Fibroblast of skin of right biceps (primary cell): ENCODE results near the gene ZBTB1.

ENCODE experiments used
- DNase-seq: peaks from one replicate; pipeline ENCODE4 v3.0.0-alpha.2; 2013

The ZBTB1 gene

GRCh38 chr14:64504310-64504896 lies at the start of gene ZBTB1:
ZBTB1 (plus strand) TSS chr14:64504770; CDS start chr14:64521505, 16,735 bp downstream.
- DNase-seq, result peak; percentile 90

DNA sequence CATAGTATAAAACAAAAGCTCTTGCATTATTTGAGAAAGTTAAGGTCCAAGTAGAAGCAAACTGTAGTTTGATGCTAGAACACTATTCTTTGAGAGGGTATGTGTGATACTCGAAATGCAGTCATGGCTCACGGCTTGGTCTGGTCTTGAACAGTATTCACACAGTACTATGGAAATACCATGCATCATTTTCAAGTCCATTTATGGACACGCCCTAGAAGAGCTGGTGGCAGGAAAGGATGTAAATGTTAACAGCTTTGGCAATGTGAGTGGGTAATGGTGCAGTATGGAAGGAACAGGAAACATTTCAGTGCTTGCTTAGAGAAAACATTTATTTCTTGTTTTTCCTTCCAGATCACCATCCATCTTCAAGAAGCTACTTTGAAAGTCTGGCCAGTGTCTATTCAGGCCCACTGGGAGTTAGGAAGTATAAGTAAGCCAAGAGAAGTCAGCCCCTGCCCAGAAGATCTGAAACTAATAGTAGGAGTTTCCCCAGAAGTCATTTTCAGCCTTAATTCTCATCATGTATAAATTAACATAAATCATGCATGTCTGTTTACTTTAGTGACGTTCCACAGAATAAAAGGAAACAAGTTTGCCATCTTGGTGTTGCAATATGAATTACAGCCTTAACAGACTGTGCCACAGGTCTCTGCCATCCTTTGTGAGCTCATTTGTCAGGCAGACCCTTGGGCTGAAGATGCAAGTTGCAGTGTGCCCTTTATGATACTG lies 45.0 kb upstream of the ZBTB1 start:
- DNase-seq, result no peak

DNA sequence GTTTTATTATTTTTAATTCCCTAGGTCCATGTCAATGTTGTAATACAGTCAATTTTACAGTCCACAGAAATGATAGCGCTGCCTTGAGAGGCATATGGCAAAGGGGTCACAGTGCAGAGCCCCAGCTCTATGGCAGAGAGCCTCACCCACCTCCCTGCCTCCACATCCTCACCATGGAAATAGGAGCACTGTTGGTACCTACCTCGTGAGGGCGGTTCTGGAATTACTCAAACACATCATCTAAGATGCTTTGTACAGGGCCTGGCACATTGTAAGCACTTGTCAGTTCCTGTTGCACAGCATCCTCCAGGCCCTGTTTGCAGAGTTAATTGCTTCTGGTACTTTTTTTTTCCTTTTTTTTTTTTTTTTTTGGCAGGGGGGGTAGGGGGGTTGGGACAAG lies 43.3 kb upstream of the ZBTB1 start:
- DNase-seq, result no peak

- DNase-seq, result no peak
These were observed 41.4 kb upstream of the ZBTB1 start for GRCh38 chr14:64463195-64463594.

GRCh38 chr14:64463873-64464272 lies 40.7 kb upstream of the ZBTB1 start:
- DNase-seq, result no peak

DNA sequence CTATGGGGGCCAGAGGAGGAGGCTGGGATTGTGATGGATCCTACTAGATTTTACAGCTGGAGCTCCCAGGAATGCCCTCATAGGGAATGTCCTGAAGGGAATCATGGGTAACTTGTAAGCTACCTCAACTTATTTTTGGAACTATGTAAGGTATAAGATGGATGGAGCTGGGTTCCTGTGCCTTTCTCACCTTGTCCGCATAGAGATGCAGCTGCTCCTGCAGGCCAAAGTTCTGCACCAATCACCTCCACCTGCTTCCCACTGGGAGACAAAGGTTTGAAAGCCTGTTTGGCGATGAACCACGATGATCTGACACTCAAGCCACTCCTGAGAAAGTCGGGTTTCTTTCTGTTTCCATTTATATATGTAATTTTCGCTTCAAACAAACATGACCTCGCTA lies 39.9 kb upstream of the ZBTB1 start:
- no peak for DNase-seq

DNA sequence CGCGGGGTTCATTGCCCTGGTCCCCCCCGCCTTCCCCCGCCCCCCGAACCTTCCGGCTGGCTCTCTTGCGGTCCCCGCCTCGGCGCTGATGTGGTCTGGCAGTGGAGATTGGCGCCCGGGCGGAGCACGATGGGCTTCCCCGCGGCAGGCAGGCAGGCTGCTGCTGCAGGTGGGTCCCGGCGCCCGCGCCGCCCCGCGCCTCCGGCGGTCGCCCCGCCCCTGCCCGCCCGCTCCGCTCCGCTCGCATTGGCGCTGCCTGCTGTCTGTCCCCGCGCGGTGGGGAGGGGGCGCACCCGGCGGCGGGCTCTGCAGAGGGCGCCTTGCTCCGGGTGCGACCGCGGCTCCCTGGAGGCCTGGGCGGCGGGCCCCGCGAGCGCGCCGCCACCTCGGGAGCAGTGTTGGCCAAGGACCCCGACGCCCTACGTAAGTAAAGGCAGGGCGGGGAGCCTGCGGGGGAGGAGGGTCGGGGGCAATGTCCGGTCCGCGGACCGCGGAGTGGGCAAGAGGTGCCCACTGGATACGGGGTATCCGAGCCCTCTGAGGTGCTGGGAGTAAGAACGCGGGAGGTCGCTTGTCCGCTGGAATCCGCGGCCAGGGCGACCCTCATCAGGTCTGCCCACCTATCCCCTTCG lies 39.3 kb upstream of the ZBTB1 start, which contains the start of gene AKAP5:
Gene AKAP5 (plus strand): TSS at position 309 of the 632 bp plus-strand sequence. CDS start 2,896 bp downstream, outside the sequence.
- peak; percentile 47 for DNase-seq

DNA sequence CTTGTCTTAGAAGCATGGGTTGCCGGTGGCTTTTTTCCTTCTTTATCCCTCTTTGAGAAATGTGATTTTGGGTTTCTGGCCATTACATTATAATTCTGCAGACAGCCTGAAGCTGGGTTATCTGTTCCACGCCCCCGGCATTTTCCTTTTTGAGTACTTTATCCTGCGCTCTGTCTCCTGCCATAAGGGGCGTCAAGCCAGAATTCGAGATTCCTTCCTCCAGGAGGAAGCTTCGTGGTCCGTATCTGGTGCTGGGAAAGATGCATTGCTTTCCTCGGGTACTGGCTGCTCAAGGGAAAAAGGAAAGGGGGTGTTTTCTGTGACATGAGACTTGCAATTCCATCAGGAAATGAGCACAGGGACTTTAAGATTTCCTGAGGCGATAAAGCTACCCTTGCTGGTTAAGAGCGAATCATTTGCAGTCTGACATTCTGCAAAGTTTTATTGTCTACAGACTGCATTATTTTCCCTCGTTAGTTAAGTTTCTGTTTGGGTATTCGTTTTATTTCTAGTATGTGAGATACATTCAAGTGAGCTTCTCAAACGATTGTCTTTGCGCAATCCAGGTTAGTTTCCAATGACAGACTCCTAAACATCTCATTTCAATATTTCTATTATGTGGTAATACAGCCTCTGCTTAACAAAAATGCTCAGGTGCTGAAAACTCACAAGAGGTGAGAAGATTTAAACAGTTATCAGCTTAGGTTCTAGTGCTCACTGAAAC lies 38.6 kb upstream of the ZBTB1 start:
- DNase-seq, result peak; percentile 65

DNA sequence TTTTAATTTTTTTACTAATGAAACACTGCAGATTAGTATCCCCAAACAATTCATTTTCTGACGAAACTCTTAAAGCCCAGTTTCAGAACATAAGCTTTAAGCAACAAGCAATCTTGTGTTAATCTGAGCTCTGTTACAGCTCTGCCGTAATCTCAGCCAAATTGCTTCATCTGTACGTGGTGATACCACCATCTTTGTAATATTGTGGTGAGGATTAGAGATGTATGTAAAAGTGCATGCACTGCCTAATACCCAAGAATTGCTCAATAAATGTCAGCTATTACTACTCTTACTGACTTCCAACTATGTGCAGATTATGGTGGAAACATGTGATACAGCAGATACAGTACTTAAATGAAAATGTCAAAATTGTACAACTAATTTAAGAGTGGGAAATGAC lies 37.5 kb upstream of the ZBTB1 start:
- DNase-seq, result no peak

DNA sequence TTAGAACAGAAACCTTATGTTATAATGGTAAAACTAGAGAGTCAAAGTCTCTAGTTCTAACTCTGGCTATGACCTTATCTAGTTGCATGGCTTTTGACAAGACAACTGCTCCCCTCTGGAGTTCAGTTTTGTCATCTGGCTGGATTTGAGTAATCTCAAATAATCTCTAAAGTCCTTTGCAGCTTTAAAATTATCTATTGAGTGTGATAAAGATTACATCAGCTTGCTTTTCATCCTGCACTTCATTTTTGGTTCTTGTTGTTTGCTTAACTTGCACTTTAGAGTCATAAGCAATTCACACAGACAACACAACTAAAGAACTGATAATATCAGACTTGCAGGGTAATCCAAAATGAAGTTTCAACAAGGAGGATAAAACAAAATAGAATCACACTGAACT lies 37.0 kb upstream of the ZBTB1 start:
- no peak for DNase-seq

DNA sequence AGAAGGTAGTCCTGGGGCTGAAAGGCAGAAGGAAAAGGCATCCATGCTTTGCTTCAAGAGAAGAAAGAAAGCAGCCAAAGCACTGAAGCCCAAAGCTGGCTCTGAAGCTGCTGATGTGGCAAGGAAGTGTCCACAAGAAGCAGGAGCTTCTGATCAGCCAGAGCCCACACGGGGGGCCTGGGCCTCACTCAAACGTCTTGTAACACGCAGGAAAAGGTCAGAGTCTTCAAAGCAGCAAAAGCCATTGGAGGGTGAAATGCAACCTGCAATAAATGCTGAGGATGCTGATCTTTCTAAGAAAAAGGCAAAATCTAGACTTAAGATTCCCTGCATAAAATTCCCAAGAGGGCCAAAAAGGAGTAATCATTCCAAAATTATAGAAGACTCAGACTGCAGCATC lies 36.1 kb upstream of the ZBTB1 start:
- DNase-seq, result no peak

- no peak for DNase-seq
These were observed 30.5 kb upstream of the ZBTB1 start for GRCh38 chr14:64474041-64474440.

DNA sequence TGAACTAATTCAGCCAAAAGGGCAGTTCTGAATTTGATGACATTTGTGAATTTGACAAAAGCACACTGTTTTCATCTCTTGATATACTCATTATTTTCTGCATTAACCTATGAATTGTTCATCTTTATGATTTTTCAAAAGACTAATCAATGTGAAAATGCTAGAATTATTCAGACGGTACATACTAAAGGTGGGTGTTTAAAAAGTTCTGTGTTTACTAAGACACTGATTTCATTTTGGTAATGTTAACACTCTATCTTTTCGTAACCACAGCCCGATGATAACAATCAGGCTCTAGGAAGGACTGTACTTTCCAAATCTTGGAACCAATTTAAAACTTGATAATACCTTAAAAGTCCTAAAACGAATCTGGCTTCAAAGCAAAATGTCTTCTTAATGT lies 29.9 kb upstream of the ZBTB1 start:
- no peak for DNase-seq

GRCh38 chr14:64475585-64476273 lies 28.8 kb upstream of the ZBTB1 start:
- no peak for DNase-seq

GRCh38 chr14:64476438-64476837 lies 28.1 kb upstream of the ZBTB1 start:
- no peak for DNase-seq

DNA sequence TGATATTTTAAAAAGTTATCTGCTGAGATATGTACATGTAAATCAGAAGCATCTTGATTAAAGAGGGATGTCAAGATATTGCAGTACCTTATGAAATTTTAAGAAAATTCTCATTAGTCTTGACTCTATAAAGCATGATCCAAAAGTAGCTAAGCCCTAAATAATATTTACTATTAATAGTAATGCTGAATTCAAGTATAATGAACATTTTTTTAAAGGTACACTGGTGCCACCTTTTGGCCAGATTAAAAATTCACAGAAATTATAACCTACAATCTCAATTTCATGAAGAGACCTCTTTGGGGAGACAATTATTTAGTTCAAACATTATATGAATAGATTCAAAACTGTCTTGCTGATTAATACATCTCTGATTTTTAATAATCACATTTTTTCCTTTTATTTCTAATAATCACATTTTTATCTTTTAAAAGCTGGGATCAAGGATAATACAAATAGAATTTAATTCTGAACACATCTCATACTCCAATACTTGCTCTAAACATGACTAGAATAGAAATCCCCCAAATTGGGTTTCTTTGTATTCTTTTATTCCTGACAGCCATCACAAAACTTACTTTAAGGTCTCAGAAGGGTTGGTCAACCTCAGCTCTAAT lies 25.8 kb upstream of the ZBTB1 start:
- peak; percentile 36 for DNase-seq

GRCh38 chr14:64488590-64489099 lies 15.9 kb upstream of the ZBTB1 start:
- no peak for DNase-seq

- DNase-seq, result no peak
These were observed 12.9 kb upstream of the ZBTB1 start for GRCh38 chr14:64491637-64492036.

- no peak for DNase-seq
These were observed 11.1 kb upstream of the ZBTB1 start for GRCh38 chr14:64493455-64493854.

GRCh38 chr14:64495252-64495651 lies 9.3 kb upstream of the ZBTB1 start:
- DNase-seq, result no peak

DNA sequence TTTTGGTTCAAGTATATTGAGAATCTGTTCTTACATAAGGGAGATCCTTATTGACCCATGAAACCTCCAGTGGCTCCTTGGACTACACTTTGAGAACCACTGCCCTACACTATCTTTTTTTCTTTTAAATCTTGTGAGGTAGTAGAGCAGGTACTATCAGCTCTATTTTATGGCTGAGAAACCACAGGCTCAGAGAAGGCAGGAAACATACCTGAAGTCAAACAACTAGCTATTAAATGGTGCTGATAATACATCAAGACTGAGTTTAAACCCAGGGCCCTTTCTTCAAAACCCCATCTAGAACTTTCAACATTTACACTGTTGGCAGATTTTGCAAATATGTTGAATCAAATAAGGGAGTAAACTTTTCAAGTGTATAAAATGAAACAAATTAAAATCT lies 7.8 kb upstream of the ZBTB1 start:
- DNase-seq, result no peak

DNA sequence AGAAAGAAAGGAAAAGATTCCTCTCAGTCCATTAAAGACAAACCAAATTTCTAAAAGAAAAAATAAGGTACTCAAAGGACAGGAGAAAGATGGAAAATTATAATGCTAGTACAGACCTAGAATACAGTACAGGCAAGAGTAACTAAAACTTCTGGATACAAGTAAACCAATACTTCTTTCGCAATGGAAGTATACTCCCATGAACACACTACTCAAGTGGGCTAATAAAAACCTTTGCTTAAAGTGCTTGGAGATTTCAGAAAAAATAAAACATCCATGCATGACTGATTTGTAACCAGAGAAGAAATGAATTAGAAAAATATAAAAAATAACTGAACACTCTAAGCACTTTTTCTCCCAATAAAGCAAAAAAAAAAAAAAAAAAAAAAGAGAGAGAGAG lies 4.5 kb upstream of the ZBTB1 start:
- DNase-seq, result no peak
